Central memory CD4-positive, alpha-beta T cell (primary cell): ENCODE measurements around the gene AKR1C4.
"Not testable (repeated sequence)": the region's sequence is repeated elsewhere in the genome, so short reads cannot be mapped to it uniquely, and the experiment has no call there.

Experiments used
- DNase-seq: peaks from one replicate; pipeline ENCODE4 v3.0.0; 2022
- total RNA-seq, 3 experiments: gene quantifications; one replicate each; lab custom pipeline; 2026; lab: John Stamatoyannopoulos, UW

The AKR1C4 gene
- 0 reads per million in 3 experiments for total RNA-seq

DNA sequence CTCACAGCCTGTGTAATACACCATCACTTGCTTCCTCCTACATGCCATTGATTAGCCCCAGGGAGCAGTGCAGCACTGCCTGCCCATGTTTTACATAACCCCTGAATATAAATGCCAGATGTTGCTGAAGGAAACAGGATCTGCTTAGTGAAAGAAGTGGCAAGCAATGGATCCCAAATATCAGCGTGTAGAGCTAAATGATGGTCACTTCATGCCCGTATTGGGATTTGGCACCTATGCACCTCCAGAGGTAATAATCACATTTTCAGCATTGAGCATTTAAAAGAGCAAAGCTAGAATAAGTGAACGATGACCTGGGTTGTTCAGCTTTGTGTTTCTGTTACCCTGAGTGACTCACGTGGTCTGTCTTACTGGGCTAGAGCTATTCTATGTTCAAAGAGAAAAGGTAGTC lies at the start of gene AKR1C4:
Gene AKR1C4 (plus strand): TSS at position 136 of the 412 bp plus-strand sequence. CDS start 31 bp downstream, at position 167.
- DNase-seq = no peak

GRCh38 chr10:5146920-5147254 lies 49.8 kb upstream of the AKR1C4 start:
- no peak for DNase-seq

- no peak for DNase-seq
Observed at GRCh38 chr10:5147255-5147980, 49.2 kb upstream of the AKR1C4 start.

DNA sequence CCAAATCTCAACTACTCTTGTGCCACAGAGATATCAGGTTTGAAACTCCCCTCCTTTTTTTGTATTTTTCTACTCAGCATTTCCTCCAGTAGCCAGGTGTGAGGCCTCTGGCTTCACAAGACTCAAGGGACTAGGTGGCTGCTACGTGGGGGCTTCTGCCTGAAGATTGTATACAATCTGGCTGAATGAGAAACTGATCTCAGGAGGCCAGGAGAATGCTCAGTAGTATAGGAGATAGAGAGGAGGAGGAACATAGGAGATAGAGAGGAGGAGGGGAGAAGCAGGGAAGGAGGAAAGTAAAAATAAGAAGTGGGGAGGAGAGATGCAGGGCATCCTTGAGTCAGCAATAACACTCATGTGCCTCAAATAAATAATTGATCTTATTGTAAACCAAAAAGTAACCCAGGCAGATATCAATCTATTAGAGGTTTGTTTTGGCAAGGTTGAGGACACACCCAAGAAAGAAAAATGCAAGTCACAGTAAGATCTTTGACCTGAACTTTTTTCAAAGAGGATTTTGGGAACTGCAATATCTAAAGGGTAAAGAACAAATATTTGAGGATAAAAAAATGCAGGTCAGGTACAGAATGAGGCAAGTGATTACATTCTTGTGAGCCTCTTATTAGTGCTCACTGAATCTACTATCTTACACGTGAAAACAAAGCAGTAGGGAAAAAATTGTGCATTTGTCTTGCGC lies 48.5 kb upstream of the AKR1C4 start:
- DNase-seq = no peak

DNA sequence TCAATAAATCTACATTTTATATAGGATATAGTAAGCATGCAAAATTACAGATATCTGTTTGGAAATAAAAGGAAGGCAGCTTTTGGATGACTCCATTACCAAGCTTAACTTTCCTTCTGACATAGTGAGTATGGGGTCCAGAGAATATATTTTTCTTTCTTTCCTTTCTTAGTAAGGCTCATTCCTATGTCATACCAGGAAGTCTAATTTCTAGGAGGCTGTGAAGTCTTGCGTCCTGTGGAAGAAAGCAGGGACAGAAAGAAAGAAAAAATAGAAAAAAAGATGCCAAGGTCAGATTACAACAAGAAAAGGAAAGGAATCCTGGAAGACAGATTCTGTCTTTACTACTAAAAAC lies 48.0 kb upstream of the AKR1C4 start:
- DNase-seq = no peak

DNA sequence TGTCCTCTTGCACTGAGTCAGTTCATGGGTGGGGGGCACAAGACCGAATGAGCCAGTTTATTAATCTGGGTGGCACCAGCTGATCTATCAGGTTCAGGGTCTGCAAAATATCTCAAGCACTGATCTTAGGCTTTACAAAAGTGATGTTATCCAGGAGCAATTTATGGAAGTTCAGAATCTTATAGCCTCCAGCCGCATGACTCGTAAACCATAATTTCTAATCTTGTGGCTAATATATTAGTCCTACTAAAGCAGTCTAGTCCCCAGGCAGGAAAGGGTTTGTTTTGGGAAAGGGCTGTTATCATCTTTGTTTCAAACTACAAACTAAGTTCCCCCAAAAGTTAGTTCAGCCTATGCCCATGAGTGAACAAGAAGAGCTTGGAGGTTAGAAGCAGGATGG lies 45.6 kb upstream of the AKR1C4 start:
- DNase-seq = no peak

- no peak for DNase-seq
Observed at GRCh38 chr10:5155951-5156350, 40.7 kb upstream of the AKR1C4 start.

GRCh38 chr10:5157501-5157900 lies 39.1 kb upstream of the AKR1C4 start:
- DNase-seq = no peak

GRCh38 chr10:5159126-5159525 lies 37.5 kb upstream of the AKR1C4 start:
- no peak for DNase-seq

- DNase-seq = no peak
Observed at GRCh38 chr10:5163487-5163886, 33.1 kb upstream of the AKR1C4 start.

- no peak for DNase-seq
Observed at GRCh38 chr10:5165738-5166137, 30.9 kb upstream of the AKR1C4 start.

DNA sequence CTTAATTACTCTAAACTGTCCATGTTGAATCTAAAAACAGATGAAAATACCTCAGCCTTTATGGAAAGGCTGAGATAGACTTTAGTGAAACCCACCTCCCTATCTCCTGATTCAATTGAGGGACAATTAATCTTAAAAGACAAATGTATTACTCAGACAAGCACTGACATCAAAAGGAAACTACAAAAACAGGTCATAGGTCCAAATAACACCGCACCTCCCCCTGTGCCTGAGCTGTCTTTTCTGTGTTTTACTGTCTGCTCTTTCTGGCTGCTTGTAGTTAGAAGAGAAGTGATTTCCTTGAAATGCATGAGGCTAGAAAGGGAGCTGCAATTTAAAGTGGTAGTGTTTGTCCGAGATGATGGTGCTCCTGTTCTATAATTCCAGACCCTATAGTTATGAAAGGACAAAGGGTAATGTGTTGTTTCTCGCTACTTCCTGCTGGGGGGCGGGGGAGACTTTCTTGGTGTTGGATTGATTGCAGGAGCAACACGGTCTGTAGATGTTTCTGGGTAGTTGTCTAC lies 27.7 kb upstream of the AKR1C4 start:
- DNase-seq = no peak

- not testable (repeated sequence) for DNase-seq
Observed at GRCh38 chr10:5175581-5175980, 21.1 kb upstream of the AKR1C4 start.

- not testable (repeated sequence) for DNase-seq
Observed at GRCh38 chr10:5180503-5180902, 16.1 kb upstream of the AKR1C4 start.

- DNase-seq = no peak
Observed at GRCh38 chr10:5183923-5184322, 12.7 kb upstream of the AKR1C4 start.

GRCh38 chr10:5184987-5185775 lies 11.5 kb upstream of the AKR1C4 start, which contains the start of gene AKR1C8:
Gene AKR1C8, minus strand, starts transcription at chr10:5185150. Its CDS starts 46 bp downstream, at chr10:5185104.
- no peak for DNase-seq

DNA sequence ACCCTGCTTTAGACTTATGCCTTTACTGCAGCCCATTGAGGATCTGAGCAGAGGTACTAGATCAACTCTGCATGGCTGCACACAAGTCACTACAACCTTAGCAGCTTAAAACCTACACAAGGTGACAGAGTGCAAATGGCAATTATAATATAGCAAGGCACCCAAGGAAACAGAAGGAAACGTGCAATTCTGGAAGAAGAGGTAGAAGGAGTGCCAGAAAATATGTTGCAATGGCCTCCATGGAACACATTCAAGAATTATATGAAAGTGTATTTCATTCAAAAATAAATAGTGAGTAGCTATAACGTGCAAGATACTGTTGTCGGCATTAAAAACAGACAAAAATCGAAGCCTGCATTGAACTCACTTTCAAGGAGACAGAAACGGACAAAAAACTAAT lies 8.8 kb upstream of the AKR1C4 start:
- DNase-seq = no peak

DNA sequence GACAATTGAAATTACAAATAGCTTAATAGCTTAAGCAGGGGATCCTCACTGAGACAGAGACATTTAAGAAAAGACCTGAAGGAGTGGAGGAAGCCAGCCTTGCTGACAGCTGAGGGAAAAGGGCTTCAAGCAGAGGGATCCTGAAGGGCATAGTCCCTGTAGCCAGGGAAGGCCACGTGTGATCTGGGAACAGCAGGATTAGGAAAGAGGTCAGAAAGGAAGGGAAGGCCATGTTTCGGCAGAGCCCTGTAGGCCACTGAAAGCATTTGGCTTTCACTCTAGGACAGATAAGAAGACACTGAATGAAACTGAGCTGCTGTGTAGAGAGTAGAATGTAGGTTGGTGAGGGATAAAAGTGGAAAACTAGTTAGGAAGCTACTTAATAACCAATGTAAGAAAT lies 8.3 kb upstream of the AKR1C4 start:
- no peak for DNase-seq

GRCh38 chr10:5194431-5194830 lies 2.2 kb upstream of the AKR1C4 start:
- DNase-seq = no peak

DNA sequence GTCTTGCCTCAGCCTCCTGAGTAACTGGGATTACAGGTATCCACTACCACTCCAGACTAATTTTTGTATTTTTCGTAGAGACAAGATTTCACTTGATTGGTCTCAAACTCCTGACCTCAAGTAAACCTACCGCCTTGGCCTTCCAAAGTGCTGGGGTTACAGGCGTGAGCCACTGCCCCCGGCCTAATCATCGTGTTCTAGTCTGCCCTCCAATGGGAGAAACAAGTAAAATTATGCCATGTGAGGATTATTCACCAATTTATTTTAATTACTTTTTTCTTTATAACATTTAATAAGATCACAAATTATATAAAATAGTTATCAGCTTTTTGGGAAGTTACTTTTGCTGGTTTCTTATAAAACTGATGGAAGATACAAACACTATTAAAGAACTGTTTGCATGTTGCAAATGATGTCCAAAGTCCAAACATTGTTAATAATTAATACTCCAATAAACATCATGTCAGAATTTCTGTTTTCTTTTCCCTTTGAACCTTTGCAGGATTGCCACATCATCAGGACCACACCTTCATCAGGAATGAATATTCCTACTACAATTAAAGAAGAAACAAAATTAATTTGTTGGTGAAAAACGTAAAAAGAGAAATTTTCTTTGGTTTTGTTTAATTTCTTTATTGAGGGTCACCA lies 786 bp upstream of the AKR1C4 start:
- DNase-seq = no peak

GRCh38 chr10:5198386-5198785 lies 1.7 kb downstream of the AKR1C4 start:
- DNase-seq = no peak

GRCh38 chr10:5199398-5199797 lies 2.8 kb downstream of the AKR1C4 start:
- DNase-seq = no peak

GRCh38 chr10:5206799-5207198 lies 10.2 kb downstream of the AKR1C4 start:
- no peak for DNase-seq
